ENCODE data around the gene PER2. TPM values are rescaled to one million over a fixed set of nuclear protein-coding genes. Genes with fewer than 3 reads are reported as not detected.

The PER2 gene
- total and polyA plus RNA-seq, 2 of the 13 experiments (the other 11 are each of a cell fraction or from before 2014, with no cell fraction given): 5.1 to 9.4 TPM

DNA sequence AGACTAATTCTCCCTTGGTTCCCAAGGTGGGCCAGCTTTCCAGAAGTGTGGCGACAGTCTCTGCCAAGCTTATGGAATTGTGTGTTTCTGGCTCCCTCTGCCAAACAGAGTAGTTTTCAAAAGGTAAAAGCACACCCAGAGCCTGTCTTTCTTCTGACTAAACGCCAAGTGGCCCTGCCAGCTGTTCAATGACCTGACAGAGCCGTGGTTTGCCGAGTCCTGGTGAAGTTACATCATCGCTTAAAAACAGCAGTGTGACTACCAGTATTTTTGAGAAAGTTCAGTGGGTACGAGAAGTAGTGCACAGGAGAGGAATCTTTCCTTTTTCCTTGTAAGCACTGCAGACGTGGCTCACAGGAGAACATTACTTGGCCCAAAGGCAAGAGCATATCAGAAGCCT is 1.9 kb downstream of the PER2 start (continued):
- TF ChIP-seq, protein P1, sequence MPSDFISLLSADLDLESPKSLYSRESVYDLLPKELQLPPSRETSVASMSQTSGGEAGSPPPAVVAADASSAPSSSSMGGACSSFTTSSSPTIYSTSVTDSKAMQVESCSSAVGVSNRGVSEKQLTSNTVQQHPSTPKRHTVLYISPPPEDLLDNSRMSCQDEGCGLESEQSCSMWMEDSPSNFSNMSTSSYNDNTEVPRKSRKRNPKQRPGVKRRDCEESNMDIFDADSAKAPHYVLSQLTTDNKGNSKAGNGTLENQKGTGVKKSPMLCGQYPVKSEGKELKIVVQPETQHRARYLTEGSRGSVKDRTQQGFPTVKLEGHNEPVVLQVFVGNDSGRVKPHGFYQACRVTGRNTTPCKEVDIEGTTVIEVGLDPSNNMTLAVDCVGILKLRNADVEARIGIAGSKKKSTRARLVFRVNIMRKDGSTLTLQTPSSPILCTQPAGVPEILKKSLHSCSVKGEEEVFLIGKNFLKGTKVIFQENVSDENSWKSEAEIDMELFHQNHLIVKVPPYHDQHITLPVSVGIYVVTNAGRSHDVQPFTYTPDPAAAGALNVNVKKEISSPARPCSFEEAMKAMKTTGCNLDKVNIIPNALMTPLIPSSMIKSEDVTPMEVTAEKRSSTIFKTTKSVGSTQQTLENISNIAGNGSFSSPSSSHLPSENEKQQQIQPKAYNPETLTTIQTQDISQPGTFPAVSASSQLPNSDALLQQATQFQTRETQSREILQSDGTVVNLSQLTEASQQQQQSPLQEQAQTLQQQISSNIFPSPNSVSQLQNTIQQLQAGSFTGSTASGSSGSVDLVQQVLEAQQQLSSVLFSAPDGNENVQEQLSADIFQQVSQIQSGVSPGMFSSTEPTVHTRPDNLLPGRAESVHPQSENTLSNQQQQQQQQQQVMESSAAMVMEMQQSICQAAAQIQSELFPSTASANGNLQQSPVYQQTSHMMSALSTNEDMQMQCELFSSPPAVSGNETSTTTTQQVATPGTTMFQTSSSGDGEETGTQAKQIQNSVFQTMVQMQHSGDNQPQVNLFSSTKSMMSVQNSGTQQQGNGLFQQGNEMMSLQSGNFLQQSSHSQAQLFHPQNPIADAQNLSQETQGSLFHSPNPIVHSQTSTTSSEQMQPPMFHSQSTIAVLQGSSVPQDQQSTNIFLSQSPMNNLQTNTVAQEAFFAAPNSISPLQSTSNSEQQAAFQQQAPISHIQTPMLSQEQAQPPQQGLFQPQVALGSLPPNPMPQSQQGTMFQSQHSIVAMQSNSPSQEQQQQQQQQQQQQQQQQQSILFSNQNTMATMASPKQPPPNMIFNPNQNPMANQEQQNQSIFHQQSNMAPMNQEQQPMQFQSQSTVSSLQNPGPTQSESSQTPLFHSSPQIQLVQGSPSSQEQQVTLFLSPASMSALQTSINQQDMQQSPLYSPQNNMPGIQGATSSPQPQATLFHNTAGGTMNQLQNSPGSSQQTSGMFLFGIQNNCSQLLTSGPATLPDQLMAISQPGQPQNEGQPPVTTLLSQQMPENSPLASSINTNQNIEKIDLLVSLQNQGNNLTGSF (CRISPR knock-in tag; IDR thresholded peaks at IDR 0.05): no peak
- no peak for TF ChIP-seq MBD4 (IDR thresholded peaks at IDR 0.05; ENCODE audit: borderline replicate concordance, low read length)
- TF ChIP-seq MAFG (CRISPR knock-in tag; IDR thresholded peaks at IDR 0.05): no peak
- TF ChIP-seq FOSL2 (CRISPR knock-in tag; IDR thresholded peaks at IDR 0.05): peak; percentile 20; the same call in 1 of the 2 replicates
- TF ChIP-seq ASH2L (IDR thresholded peaks at IDR 0.05; ENCODE audit: insufficient read length, low read depth, low read length): no peak
- no peak for TF ChIP-seq KDM1A (CRISPR knock-in tag; IDR thresholded peaks at IDR 0.05)
- peak; percentile 86; the same call in 1 of the 2 replicates for TF ChIP-seq SIN3A (IDR thresholded peaks at IDR 0.05; ENCODE audit: borderline replicate concordance, low read depth, low read length)
- no peak for TF ChIP-seq ZNF674 (CRISPR knock-in tag; IDR thresholded peaks at IDR 0.05; ENCODE audit: low read depth)
- no peak for TF ChIP-seq TEAD2 (CRISPR knock-in tag; IDR thresholded peaks at IDR 0.05)
- TF ChIP-seq, protein P2, sequence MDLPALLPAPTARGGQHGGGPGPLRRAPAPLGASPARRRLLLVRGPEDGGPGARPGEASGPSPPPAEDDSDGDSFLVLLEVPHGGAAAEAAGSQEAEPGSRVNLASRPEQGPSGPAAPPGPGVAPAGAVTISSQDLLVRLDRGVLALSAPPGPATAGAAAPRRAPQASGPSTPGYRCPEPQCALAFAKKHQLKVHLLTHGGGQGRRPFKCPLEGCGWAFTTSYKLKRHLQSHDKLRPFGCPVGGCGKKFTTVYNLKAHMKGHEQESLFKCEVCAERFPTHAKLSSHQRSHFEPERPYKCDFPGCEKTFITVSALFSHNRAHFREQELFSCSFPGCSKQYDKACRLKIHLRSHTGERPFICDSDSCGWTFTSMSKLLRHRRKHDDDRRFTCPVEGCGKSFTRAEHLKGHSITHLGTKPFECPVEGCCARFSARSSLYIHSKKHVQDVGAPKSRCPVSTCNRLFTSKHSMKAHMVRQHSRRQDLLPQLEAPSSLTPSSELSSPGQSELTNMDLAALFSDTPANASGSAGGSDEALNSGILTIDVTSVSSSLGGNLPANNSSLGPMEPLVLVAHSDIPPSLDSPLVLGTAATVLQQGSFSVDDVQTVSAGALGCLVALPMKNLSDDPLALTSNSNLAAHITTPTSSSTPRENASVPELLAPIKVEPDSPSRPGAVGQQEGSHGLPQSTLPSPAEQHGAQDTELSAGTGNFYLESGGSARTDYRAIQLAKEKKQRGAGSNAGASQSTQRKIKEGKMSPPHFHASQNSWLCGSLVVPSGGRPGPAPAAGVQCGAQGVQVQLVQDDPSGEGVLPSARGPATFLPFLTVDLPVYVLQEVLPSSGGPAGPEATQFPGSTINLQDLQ (CRISPR knock-in tag; IDR thresholded peaks at IDR 0.05): no peak
- TF ChIP-seq CCDC6 (CRISPR knock-in tag; IDR thresholded peaks at IDR 0.05): no peak
- no peak for TF ChIP-seq HNRNPL (IDR thresholded peaks at IDR 0.05; ENCODE audit: low read depth, low read length)
- no peak for TF ChIP-seq MXI1 (IDR thresholded peaks at IDR 0.05; ENCODE audit: borderline replicate concordance, low read depth, low read length)
- 0 out of 2 replicates have a peak, but pooled peaks have one; percentile 16 for TF ChIP-seq ERF (CRISPR knock-in tag; IDR thresholded peaks at IDR 0.05)
- TF ChIP-seq, protein P3, sequence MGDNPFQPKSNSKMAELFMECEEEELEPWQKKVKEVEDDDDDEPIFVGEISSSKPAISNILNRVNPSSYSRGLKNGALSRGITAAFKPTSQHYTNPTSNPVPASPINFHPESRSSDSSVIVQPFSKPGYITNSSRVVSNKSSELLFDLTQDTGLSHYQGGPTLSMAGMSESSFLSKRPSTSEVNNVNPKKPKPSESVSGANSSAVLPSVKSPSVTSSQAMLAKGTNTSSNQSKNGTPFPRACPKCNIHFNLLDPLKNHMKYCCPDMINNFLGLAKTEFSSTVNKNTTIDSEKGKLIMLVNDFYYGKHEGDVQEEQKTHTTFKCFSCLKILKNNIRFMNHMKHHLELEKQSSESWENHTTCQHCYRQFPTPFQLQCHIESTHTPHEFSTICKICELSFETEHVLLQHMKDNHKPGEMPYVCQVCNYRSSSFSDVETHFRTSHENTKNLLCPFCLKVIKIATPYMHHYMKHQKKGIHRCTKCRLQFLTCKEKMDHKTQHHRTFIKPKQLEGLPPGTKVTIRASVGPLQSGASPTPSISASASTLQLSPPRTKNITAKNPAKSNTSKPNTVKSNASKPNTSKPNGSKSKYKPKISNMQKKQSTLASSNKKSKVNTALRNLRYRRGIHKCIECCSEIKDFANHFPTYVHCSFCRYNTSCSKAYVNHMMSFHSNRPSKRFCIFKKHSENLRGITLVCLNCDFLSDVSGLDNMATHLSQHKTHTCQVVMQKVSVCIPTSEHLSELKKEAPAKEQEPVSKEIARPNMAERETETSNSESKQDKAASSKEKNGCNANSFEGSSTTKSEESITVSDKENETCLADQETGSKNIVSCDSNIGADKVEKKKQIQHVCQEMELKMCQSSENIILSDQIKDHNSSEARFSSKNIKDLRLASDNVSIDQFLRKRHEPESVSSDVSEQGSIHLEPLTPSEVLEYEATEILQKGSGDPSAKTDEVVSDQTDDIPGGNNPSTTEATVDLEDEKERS (CRISPR knock-in tag; IDR thresholded peaks at IDR 0.05): no peak
- no peak for TF ChIP-seq KDM5A (IDR thresholded peaks at IDR 0.05; ENCODE audit: borderline replicate concordance, low read length)
- TF ChIP-seq PRPF4 (IDR thresholded peaks at IDR 0.05; ENCODE audit: low read depth, low read length, poor library complexity, severe bottlenecking): no peak
- TF ChIP-seq KMT2B (CRISPR knock-in tag; IDR thresholded peaks at IDR 0.05): no peak
